Measurements from ENCODE around the gene UBE2E2.

UBE2E2 gene

GRCh38 chr3:23275061-23275460, 71.9 kb downstream of the UBE2E2 start:
- TF ChIP-seq NFIC (IDR thresholded peaks at IDR 0.05) = no peak
- TF ChIP-seq EP300 (IDR thresholded peaks at IDR 0.05; ENCODE audit: borderline replicate concordance) = no peak
- no peak for TF ChIP-seq CREB1 (IDR thresholded peaks at IDR 0.05; ENCODE audit: low read depth)
- no peak for TF ChIP-seq REST (IDR thresholded peaks at IDR 0.05; ENCODE audit: low read depth)
- TF ChIP-seq MAX (IDR thresholded peaks at IDR 0.05) = no peak
- no peak for TF ChIP-seq EGR1 (IDR thresholded peaks at IDR 0.05)
- TF ChIP-seq USF1 (IDR thresholded peaks at IDR 0.05) = no peak
- no peak for TF ChIP-seq ZBTB7A (IDR thresholded peaks at IDR 0.05; ENCODE audit: low read depth)
- no peak for TF ChIP-seq TEAD4 (IDR thresholded peaks at IDR 0.05)
- TF ChIP-seq CEBPB (IDR thresholded peaks at IDR 0.05) = no peak
- TF ChIP-seq TCF12 (IDR thresholded peaks at IDR 0.05; ENCODE audit: low read depth) = no peak
- TF ChIP-seq TAF1 (IDR thresholded peaks at IDR 0.05; ENCODE audit: low read depth) = no peak
- TF ChIP-seq RAD21 (IDR thresholded peaks at IDR 0.05; ENCODE audit: low read depth) = no peak
- no peak for TF ChIP-seq YY1 (IDR thresholded peaks at IDR 0.05; ENCODE audit: low read depth)
- no peak for TF ChIP-seq FOXM1 (IDR thresholded peaks at IDR 0.05; ENCODE audit: borderline replicate concordance, low read depth)

GRCh38 chr3:23275814-23276213, 72.7 kb downstream of the UBE2E2 start:
- TF ChIP-seq ZBTB7A (IDR thresholded peaks at IDR 0.05; ENCODE audit: low read depth) = no peak
- no peak for TF ChIP-seq CEBPB (IDR thresholded peaks at IDR 0.05)
- TF ChIP-seq TAF1 (IDR thresholded peaks at IDR 0.05; ENCODE audit: low read depth) = no peak
- no peak for TF ChIP-seq TCF12 (IDR thresholded peaks at IDR 0.05; ENCODE audit: low read depth)
- no peak for TF ChIP-seq REST (IDR thresholded peaks at IDR 0.05; ENCODE audit: low read depth)
- no peak for TF ChIP-seq YY1 (IDR thresholded peaks at IDR 0.05; ENCODE audit: low read depth)

- TF ChIP-seq YY1 (IDR thresholded peaks at IDR 0.05; ENCODE audit: low read depth) (no peak), FOXM1 (IDR thresholded peaks at IDR 0.05; ENCODE audit: borderline replicate concordance, low read depth) (no peak), TCF12 (IDR thresholded peaks at IDR 0.05; ENCODE audit: low read depth) (no peak), NFIC (IDR thresholded peaks at IDR 0.05) (no peak), TAF1 (IDR thresholded peaks at IDR 0.05; ENCODE audit: low read depth) (no peak), ZBTB7A (IDR thresholded peaks at IDR 0.05; ENCODE audit: low read depth) (no peak), EGR1 (IDR thresholded peaks at IDR 0.05) (no peak), RAD21 (IDR thresholded peaks at IDR 0.05; ENCODE audit: low read depth) (no peak), MAX (IDR thresholded peaks at IDR 0.05) (no peak), CEBPB (IDR thresholded peaks at IDR 0.05) (no peak), CREB1 (IDR thresholded peaks at IDR 0.05; ENCODE audit: low read depth) (no peak), EP300 (IDR thresholded peaks at IDR 0.05; ENCODE audit: borderline replicate concordance) (no peak), REST (IDR thresholded peaks at IDR 0.05; ENCODE audit: low read depth) (no peak)
Measured at GRCh38 chr3:23276913-23277658, 74.0 kb downstream of the UBE2E2 start.

- TF ChIP-seq EGR1 (IDR thresholded peaks at IDR 0.05) (no peak), MAX (IDR thresholded peaks at IDR 0.05) (no peak), NFIC (IDR thresholded peaks at IDR 0.05) (no peak)
Measured at GRCh38 chr3:23277688-23278087, 74.6 kb downstream of the UBE2E2 start.

GRCh38 chr3:23283625-23284024, 80.5 kb downstream of the UBE2E2 start:
- TF ChIP-seq TAF1 (IDR thresholded peaks at IDR 0.05; ENCODE audit: low read depth) (no peak), TEAD4 (IDR thresholded peaks at IDR 0.05) (no peak), ZBTB7A (IDR thresholded peaks at IDR 0.05; ENCODE audit: low read depth) (no peak), USF1 (IDR thresholded peaks at IDR 0.05) (no peak)

Data from Ishikawa (cell line).